IPS-15b (cell line): ENCODE data around the gene JMJD1C.
"Not testable (repeated sequence)": the region's sequence is repeated elsewhere in the genome, so short reads cannot be mapped to it uniquely, and the experiment has no call there.

ENCODE experiments used
- H3K27me3 ChIP-seq: one replicate; pipeline ENCODE4 v1.6.1; 2013; ENCODE audit warnings: low read length; ENCODE audit not compliant: control insufficient read depth, insufficient read depth
- H3K36me3 ChIP-seq: one replicate; pipeline ENCODE4 v1.6.1; 2013; ENCODE audit warnings: low read length; ENCODE audit not compliant: control insufficient read depth, insufficient read depth
- H3K4me1 ChIP-seq: one replicate; pipeline ENCODE4 v1.6.1; 2013; ENCODE audit warnings: mild to moderate bottlenecking, low read length; ENCODE audit not compliant: control insufficient read depth, insufficient read depth
- H3K4me3 ChIP-seq: one replicate; pipeline ENCODE4 v1.5.1; 2013; ENCODE audit warnings: low read depth, low read length
- H3K9ac ChIP-seq: one replicate; pipeline ENCODE4 v1.6.1; 2013; ENCODE audit warnings: low read depth, mild to moderate bottlenecking, low read length
- H3K9me3 ChIP-seq: one replicate; pipeline ENCODE4 v1.6.1; 2013; ENCODE audit warnings: mild to moderate bottlenecking, low read length; ENCODE audit not compliant: control insufficient read depth, insufficient read depth

Gene JMJD1C

GRCh38 chr10:63164166-63164623 lies 301.6 kb downstream of the JMJD1C start:
- no peak overlapping the region for H3K4me3 ChIP-seq
- peaks cover 6% of the 10 kb centered on the region for H3K36me3 ChIP-seq
- no peak overlapping the region for H3K9ac ChIP-seq
- H3K9me3 ChIP-seq: no peaks in the 10 kb centered on the region
- no peaks in the 10 kb centered on the region for H3K27me3 ChIP-seq
- H3K4me1 ChIP-seq: no peaks in the 10 kb centered on the region

DNA sequence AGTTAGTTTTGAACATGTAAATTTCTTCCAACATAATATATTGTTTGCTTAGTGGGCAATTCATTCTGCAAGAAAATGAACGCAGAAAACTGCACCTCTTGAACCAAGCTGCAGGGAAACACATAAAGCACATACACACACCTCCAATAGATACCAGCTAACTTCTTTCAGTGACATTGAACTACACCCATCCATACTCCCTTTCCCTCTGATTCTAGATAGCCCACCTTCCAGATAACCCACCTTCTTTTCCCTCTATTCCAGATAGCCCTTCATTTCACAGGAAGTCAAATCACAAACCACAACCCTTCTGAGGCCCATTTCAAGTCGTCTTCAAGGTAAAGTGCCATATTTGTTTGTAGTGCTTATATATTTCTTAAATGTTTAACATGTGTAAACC lies 304.2 kb downstream of the JMJD1C start:
- H3K9me3 ChIP-seq: no peaks in the 10 kb centered on the region

GRCh38 chr10:63157845-63158624 lies 307.7 kb downstream of the JMJD1C start:
- Histone ChIP-seq H3K9me3 (no peaks in the 10 kb centered on the region), H3K4me1 (no peaks in the 10 kb centered on the region), H3K9ac (no peak overlapping the region), H3K4me3 (no peak overlapping the region), H3K27me3 (no peaks in the 10 kb centered on the region), H3K36me3 (peaks cover 9% of the 10 kb centered on the region)

More for the DNA sequence above, 304.2 kb downstream of the JMJD1C start:
- Histone ChIP-seq H3K36me3 (peaks cover 6% of the 10 kb centered on the region), H3K27me3 (no peaks in the 10 kb centered on the region), H3K4me3 (no peak overlapping the region), H3K9ac (no peak overlapping the region), H3K4me1 (no peaks in the 10 kb centered on the region)

- Histone ChIP-seq H3K9me3 (no peaks in the 10 kb centered on the region), H3K4me1 (no peaks in the 10 kb centered on the region), H3K36me3 (peaks cover 13% of the 10 kb centered on the region), H3K27me3 (no peaks in the 10 kb centered on the region), H3K4me3 (no peak overlapping the region), H3K9ac (no peak overlapping the region)
These were observed 309.5 kb downstream of the JMJD1C start for GRCh38 chr10:63156236-63156635.

DNA sequence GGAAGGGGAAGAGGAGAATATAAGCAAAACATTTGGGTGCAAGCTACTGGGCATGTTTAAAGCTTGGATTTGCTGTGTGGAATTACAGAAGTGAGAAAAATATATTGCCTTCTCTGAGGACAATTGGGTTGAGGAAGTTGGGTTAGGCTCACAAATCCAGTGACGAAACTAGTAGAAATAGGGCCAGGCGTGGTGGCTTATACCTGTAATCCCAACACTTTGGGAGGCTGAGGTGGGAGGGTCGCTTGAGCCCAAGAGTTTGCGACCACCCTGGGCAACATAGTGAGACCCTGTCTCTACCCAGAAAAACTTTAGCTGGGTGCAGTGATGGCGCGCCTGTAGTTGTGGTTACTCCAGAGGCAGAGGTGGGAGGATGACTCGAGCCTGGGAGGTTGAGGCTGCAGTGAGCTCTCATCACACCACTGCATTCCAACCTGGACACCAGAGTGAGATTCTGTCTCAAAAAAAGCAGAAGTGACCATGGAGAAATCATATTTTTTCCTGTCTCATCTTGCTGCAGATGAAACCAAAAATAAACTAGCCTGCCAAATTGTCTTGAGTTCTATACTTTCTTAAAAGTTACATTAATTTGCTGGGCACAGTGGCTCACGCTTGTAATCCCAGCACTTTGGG lies 310.3 kb downstream of the JMJD1C start:
- peaks cover 13% of the 10 kb centered on the region for H3K36me3 ChIP-seq
- no peak overlapping the region for H3K4me3 ChIP-seq

GRCh38 chr10:63154546-63155387 lies 311.0 kb downstream of the JMJD1C start:
- Histone ChIP-seq H3K9me3 (no peaks in the 10 kb centered on the region), H3K4me1 (no peaks in the 10 kb centered on the region), H3K4me3 (no peak overlapping the region), H3K36me3 (peaks cover 13% of the 10 kb centered on the region), H3K9ac (no peak overlapping the region), H3K27me3 (no peaks in the 10 kb centered on the region)

More for the DNA sequence above, 310.3 kb downstream of the JMJD1C start:
- Histone ChIP-seq H3K4me1 (no peaks in the 10 kb centered on the region), H3K27me3 (no peaks in the 10 kb centered on the region), H3K9ac (no peak overlapping the region), H3K9me3 (no peaks in the 10 kb centered on the region)

- H3K9me3 ChIP-seq: not testable (repeated sequence)
These were observed 311.8 kb downstream of the JMJD1C start for GRCh38 chr10:63153868-63154545.

DNA sequence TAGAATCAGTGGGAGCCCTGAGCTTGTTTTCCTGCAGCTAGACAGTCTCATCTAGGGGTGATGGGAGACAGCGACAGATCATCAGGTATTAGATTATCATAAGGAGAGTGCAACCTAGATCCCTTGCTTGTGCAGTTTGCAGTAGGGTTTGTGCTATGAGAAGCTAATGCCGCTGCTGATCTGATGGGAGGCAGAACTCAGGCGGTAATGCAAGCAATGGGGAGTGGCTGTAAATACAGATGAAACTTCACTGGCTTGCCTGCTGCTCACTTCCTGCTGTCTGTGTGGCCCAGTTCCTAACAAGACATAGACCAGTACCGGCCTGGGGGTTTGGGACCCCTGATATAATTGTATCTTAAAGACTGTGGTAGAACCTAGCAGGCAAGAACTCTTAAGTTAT lies 315.0 kb downstream of the JMJD1C start:
- Histone ChIP-seq H3K27me3 (no peaks in the 10 kb centered on the region), H3K4me3 (no peak overlapping the region), H3K9me3 (no peaks in the 10 kb centered on the region), H3K36me3 (peaks cover 13% of the 10 kb centered on the region), H3K9ac (no peak overlapping the region), H3K4me1 (peaks cover 7% of the 10 kb centered on the region)

More at GRCh38 chr10:63153868-63154545, 311.8 kb downstream of the JMJD1C start:
- H3K4me3 ChIP-seq, H3K9ac ChIP-seq, H3K4me1 ChIP-seq, H3K27me3 ChIP-seq: not testable (repeated sequence)
- peaks cover 13% of the 10 kb centered on the region for H3K36me3 ChIP-seq

DNA sequence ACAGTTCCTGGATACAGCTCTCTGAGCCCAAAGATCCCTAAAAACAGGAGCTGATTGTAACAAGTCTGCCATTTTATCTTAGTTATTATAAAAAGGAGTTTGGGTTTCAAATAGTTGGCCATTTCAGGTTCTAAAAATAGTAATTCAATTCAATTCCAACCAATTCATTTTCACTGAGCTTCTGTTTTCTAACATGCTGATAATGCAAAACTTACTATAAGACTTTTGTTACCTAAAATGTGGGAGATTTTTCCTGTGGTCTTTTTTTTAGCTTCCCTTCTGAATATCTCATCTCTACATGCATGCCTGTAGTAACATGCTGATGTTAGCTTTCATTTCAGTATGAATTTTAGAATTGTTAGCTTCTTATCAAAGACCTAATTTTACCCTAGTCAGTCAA lies 319.3 kb downstream of the JMJD1C start:
- Histone ChIP-seq H3K4me3 (no peak overlapping the region), H3K27me3 (no peaks in the 10 kb centered on the region), H3K9ac (no peak overlapping the region), H3K36me3 (no peaks in the 10 kb centered on the region), H3K9me3 (no peaks in the 10 kb centered on the region), H3K4me1 (peaks cover 7% of the 10 kb centered on the region)

DNA sequence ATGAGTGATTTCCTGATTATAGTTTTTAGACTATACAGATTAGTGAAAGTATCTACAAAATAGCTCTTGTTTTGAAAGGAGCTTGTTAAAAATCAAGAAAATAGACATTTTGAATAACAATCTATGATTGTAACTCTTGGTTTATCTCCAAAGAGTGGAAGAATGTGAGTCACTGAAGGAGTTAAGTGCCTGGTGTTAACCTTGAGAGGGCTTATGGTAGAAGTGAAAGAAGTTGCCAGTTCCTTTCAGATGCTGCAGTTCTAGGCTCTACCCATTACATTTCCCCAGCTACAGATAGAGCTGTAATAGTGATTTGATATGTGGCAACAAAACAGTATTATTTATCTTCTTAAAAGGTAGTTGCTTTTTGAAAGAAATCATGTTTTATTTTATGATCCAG lies 320.0 kb downstream of the JMJD1C start:
- Histone ChIP-seq H3K4me1 (peaks cover 7% of the 10 kb centered on the region), H3K9ac (no peak overlapping the region), H3K27me3 (no peaks in the 10 kb centered on the region), H3K9me3 (no peaks in the 10 kb centered on the region), H3K36me3 (no peaks in the 10 kb centered on the region), H3K4me3 (no peak overlapping the region)

GRCh38 chr10:63143987-63144386 lies 321.8 kb downstream of the JMJD1C start:
- Histone ChIP-seq H3K27me3 (no peaks in the 10 kb centered on the region), H3K9ac (no peak overlapping the region), H3K4me3 (no peak overlapping the region), H3K36me3 (peaks cover 9% of the 10 kb centered on the region), H3K9me3 (no peaks in the 10 kb centered on the region), H3K4me1 (peaks cover 7% of the 10 kb centered on the region)
